Fibroblast of skin of back (primary cell): ENCODE measurements around the gene ARHGAP40. TPM values are rescaled to one million over a fixed set of nuclear protein-coding genes. Genes with fewer than 3 reads are reported as not detected.

Experiments
- DNase-seq: peaks from one replicate; pipeline ENCODE4 v3.0.0-alpha.2; 2013
- polyA plus RNA-seq, 2 experiments: library from polyadenylated mRNA; unstranded; fragments of 120-200 nt; gene quantifications; one replicate each; pipeline ENCODE4 v1.2.1, GENCODE V29; 2013; ENCODE audit not compliant: insufficient read length in 2 of 2

Gene ARHGAP40
- not detected for polyA plus RNA-seq (2013, experiment 1 of 2; ENCODE audit: insufficient read length)
- not detected for polyA plus RNA-seq (2013, experiment 2 of 2; ENCODE audit: insufficient read length)

DNA sequence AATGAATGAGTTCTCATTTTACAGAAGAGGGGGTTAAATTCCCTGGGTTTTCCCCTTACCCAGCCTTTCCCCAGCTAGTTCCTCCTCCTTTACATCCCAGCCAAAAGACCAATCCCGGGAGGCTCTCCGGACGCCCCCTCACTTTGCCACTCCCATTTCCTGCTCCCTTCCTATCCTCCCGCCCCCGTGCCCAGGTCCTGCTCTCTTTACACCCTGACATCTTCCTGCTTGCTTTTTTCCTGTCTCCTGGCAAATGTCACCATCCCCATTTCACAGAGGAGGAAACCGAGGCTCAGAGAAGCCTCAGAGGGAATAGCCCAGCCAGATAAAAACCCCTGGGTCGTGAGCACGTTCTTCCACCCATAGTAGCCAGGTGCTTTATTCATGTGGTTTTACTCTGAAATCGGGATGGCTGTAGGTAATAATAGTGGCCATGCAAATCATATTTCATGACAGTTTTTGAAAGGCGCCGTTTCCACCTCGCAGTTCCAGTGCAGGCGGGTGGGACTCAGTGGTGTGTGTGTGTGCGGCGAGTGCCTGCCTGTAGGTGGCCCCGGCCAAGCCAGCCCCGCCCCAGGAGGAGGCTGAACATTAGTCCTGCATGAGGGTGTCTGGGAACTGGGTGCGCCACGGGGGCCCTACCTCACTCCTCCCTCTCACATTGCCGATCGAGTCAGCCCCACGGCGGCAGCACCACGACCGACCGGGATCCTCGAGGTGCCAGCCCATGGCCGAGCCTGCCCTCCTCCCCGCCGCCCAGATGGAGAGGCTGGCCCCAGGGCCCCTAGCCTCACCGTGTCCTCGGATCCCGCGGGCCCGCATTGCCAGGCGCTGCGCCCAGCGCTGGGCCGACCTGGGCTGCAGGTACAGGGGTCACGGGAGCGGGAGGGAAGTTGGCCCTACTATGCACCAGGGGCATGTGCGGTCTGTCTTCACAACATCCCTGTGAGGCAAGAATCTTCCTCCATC is at the start of gene ARHGAP40:
Gene ARHGAP40, plus strand, starts transcription at position 594 of the 969 bp plus-strand sequence.
- no peak for DNase-seq

DNA sequence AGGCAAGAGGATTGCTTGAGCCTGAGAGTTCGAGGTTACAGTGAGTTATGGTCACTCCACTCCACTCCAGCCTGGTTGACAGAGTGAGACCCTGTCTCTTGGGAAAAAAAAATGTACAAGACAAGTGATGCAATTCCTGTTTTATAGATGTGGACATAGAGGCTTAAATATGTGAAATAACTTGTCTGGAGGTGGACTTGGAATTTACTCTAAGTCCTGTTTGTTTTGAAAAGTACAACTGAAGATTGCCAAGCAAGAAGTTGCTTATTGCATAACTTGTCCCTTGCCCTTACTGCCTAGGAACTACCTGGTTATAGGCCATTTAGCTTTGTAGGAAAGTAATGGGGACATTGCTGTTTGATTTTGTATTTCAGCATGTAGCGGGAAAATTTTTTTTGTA is 46.6 kb upstream of the ARHGAP40 start:
- DNase-seq, result no peak

DNA sequence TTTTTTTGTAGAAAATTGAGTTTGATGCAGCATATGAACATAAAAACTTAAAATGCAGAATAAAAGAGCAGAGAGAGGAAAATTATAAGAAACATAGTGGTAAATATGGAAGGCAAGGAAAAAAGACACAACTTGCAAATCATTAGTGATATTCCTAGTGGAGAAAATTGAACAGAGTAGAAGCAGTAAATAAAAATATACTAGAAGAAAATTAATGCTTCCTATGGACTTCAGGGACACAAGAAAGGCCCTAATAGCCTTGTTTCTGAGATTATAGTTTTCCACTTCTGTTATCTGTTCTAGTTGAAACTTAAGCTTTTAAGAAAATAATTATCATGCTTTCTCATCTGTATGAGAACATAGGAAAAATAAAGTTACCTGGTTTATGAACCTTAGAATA is 46.2 kb upstream of the ARHGAP40 start:
- no peak for DNase-seq

DNA sequence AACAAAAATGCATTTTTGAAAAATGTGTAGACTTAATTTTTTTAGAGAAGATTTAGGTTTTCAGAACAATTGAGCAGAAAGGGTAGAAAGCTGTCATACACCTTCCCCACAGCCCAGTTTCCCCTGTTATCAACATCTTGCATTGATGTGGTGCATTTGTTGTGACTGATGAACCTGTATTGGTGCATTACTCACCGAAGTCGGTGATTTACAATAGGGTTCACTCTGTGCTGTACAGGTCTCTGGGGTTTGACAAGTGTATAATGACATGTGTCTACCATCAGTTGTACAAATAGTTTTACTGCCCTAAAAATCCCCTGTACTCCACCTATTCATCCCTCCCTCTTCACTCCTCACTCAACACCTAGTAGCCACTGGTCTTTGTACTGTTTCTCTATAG is 44.4 kb upstream of the ARHGAP40 start:
- no peak for DNase-seq

DNA sequence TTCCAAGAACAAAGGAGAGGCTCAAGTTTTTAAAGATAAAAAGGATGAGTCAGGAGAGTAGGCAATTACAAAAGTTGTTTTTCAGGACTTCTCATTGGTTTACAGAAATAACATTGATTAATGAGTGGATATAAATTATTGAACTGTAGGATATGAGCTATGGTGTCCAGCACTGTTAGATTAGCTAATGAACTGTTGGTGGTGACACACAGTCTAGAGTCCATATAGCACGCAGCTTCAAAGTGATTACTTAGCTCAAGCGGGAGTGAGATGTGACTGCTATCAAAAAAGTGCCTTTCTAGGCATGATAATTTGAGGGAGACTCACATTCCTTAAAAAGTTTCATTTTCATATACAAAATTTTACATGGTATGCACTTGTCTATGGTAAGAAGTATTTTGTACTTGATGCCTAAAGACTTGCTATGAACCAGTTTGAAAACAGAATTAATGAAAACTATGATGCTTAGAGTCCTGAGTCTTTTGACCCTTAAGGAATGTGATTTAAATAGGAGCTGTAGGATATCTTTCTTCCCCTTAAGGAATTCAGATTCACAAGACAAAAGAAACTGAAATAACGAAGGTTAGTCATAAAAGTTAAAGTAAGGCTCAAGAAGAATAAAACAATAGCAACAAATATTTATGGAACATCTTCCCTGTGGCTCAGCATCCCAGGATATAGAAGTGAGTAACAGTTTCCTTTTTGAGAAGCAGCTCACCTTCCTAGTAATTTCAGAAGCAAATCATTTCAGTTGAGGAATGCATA is 42.8 kb upstream of the ARHGAP40 start:
- DNase-seq, result no peak

DNA sequence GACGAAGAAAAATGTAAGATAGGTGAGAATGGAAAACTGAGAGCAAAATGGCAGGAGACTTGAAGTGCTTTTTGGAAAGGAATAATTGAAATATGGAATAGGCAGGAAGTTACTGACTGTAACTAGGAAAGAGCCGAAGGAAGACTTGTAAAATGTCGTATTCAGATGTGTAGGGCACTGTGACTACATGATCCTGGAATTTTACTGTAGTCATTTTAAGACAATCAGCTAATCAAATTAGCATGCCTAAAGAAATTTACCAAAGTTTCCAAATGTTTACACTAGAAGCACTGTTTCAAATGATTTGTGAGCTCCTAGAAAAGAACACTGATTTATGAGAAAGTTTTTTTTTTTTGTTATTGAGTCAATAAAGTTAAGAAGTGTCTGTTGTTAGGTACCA is 41.8 kb upstream of the ARHGAP40 start:
- DNase-seq, result no peak

DNA sequence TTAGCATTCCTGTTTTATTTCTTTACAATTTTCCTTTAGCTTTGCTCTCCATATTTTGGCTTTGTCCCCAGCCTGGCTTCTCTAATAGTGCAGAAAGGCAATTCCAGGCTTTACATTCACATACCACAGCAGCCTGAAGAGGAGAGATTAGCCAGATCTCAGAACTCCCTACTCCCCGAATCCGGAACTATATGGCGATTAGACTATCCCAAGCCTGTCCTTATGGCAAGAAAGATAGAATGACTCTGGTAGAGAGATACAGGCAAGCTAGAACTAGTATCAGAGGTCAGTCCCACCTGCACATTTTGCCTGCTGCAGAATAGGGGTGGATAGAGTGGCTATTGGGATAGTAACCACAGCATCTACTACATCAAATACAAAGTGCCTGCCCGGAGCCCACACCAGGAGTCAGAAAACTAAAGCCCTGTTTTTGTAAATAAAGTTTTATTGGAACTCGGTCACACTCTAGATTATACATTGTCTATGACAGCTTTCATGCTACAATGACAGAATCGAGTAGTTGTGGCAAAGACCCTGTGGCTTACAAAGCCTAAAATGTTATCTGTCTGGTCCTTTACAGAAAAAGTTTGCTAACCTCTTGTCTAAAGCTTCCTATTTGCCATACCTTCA is 37.7 kb upstream of the ARHGAP40 start:
- no peak for DNase-seq

DNA sequence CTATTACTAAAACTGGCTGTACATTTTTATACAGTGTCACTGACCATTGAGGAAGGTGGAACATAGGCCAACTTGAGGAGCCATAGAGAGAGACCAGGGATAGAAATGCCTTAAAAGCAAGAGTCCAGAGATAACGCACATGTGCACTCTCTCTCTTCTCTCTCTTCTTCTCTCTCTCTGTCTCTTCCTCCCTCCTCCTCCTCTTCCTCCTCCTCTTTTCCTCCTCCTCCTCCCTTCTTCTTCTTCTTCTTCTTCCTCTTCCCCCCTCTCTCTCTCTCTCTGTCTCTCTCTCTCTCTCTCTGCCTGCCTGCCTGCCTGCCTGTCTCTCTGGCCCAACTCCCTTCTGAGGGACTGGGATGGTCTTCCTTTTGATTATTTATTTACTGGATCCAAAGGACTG is 36.9 kb upstream of the ARHGAP40 start:
- no peak for DNase-seq

DNA sequence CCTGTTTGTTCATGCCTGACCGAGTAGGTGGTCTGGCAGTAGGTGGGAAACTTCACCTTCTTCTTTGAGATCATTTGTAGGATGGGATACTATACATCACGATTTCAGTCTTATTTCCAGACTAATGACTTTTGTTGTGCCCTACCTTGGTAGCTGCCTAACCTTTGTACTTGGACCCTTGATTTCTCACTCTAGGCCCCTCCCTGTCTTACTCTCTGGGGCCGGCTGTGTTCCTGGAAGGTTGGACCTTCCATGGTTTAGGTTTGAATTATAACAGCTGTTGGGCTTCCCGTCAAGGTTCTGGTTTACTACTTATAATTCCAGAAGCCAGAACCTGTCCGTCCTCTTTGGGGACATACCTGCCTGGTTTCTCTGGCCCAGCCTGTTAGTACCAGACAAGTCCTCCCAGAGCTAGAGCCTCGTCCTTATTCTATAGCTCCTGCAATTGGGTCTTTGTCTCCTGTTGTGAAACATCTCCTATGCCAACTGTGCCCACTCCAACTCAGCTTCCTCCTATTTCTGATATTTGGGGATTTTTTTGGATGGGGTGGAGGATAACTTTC is 35.5 kb upstream of the ARHGAP40 start:
- DNase-seq, result no peak

DNA sequence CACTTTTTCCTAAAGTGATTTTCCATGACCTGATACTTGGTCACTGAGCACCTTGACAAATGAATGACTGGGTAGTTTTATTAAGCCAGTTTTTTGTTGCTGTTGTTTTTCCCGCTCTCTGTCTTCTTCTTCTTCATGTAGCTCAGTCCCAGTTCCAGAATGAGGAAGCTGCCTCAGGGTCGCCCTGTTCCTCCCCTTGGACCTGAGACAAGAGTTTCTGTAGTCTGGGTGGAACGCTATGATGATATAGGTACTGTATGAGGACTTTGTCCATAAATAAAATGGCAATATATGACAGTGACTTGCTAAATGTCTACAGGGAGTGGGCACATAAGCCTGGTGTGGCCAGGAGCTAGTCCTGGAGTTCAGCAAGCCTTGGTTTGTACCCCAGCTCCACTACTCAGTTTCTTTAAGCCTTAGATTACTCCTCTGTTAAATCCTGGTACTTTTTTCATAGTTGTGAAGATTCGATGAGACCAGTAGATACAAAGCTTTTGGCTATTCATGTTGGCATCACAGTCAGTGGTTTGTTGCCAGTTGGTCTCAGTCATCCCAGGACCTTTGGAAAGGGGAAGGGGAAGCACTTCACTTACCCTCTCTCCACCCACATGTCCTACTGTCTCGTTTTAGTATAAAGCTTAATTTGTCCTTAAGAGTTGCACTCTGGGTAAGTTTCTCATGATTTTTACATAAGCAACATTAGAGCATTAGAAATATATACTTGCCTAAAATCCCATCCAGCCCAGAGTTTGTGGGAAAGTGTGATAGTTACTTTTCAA is 31.7 kb upstream of the ARHGAP40 start:
- DNase-seq, result no peak

DNA sequence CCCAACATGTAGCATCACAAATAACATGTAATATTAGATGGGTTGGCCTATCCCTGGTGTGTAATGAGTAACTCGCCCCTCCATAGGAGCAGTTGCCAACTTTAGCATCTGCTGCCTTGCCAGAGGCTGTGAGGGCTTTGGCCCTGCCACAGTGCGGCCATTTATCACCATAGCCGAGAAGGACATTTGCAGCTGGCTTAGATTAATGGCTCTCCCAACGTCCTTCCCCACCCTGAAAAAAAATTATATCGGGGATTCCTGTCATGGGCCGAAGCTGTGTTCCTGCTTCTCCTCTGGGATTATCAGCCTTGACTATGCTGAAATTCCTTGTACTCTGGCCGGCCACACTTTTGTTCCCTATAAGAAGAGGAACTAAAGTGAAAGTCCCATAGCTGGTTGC is 28.2 kb upstream of the ARHGAP40 start:
- DNase-seq, result no peak

DNA sequence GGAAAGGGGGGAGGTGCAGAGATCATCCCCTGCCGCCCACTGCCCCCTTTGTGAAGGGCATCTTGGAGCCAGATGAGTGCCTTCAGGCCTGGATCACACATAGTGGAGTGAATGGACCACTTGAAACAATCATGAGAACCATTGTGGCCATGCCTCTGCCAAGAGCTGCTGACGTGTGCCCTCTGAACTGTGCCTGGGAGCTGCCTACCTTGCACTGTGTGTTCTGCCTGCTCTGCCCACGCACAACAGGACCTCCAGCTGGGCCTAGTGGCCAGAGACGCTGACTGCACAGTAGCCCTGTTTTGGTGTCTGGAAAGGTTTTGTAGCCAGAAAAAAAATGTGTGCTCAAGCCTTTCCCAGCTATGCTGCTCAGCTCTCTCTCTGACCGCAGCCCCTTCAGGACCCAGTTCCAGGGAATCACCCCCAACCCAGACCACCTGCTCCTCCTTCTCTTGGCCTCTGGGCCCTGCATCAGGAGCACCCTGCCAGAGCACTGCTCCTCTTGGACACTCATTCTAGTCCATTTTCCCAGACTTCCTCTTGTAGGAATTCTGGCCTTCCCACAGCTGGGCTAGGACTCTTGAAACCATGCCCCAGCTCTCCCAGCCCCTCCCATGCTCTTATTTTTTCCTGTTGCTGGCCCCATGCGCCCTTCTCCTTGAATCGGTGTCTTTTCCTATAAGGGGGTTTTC is 22.2 kb upstream of the ARHGAP40 start:
- no peak for DNase-seq

DNA sequence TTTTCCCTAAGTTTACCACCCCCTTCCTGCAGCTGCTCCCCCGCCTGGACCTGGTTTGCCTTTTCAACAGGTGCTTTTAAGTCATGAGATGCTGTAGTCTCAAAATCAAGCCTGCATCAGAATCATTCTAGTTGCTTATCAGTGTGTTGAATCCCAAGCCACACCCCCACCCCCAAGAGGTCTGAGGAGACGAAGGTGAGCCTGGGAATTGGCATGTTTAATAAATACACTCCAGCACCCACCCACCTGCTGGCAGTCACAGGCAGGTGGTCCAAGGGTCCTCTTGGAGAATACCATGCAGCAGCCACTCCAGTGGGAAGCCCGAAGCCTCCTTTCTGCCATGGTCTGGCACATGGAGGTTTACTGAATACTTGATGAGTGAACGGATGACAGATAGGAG is 21.7 kb upstream of the ARHGAP40 start:
- no peak for DNase-seq

DNA sequence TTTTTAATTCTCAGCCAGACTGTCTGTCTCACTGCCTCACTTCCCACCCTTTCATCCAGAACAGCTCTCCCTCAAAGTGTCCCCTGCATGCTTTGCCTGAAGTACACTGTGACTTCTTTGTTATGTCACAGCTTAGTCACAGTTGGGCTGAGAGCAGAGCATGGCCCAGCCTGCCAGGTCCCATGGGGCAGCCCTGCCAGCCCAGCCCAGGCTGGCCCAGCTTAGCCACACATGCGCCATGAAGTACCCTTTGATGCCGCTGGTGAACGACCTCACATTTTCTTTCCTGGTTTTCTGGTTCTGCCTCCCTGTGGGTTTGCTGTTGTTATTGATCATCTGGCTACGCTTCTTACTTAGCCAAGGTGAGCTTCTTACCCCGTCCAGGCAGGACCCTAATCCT is 20.6 kb upstream of the ARHGAP40 start, which contains the start of gene ADIG:
Gene ADIG, plus strand, starts transcription at position 185 of the 400 bp plus-strand sequence. Its CDS starts 54 bp downstream, at position 239.
- peak; percentile 40 for DNase-seq

DNA sequence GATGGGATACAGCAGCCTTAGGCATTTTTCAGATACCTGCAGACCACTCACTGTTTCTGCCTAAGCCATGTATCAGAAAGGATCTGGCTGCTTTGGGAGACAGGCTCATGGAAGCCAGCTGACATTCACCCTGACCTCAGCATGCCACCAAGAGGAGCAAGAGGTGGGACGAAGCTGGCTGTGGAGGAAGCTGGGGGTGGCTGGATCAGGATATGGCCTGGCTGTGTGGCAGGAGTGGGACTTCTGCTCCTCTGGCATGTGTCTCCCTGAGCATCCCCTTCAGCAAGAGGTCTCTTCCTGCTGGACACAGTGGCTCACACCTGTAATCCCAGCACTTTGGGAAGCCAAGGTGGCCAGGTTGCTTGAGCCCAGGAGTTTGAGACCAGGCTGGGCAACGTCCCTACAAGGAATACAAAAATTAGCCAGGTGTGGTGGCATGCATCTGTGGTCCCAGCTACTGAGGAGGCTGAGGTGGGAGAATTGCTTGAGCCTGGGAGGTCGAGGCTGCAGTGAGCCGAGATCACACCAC is 19.7 kb upstream of the ARHGAP40 start:
- no peak for DNase-seq

DNA sequence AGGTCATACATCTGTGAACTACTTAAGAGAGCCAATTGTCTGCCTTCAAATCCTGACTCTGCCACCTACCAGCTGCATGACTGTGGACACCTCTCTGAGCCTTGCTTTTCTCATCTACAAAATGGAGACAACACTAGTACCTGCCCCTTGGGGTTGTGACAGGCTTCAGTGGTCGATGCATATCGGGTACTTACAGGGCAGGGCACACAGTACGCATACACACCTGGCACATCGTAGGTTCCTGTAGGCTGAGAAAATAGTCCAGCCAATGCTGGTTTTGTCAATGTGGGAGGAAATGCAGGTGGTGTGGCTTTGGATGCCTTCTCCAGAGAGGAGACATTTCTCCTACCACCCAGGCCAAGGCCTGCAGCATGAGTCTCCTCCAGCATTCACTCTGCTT is 18.3 kb upstream of the ARHGAP40 start:
- no peak for DNase-seq

DNA sequence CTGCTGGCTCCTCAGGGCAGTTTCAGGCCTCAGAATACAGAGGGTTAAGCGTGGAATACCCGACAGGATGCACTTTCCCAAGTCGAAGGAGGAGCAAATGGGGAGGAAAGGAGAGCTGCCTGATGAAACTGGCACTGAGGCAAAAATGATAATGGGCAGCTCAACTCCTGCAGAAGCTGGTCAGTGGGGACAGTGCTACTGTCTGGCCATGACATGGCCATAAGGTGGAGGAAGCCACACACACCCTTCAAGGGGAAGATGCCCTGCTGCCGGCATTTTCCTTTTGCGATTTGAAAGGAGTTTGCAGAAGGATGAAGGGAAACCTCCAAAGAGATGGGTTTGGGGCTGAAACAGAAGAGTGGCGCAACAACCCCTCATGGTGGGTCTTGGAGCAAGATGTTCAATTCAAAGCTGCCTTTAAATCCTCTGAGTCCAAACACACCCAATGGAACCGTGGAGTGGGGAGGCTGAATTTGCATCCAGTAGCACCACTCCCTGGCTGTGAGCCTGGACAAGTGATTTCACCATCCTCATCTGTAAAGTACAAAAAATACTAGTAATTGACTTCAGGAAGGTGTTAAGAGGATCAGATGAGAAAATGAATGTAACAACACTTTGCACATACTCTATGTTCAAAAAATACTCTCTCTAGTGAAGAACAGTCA is 17.4 kb upstream of the ARHGAP40 start:
- DNase-seq, result no peak

DNA sequence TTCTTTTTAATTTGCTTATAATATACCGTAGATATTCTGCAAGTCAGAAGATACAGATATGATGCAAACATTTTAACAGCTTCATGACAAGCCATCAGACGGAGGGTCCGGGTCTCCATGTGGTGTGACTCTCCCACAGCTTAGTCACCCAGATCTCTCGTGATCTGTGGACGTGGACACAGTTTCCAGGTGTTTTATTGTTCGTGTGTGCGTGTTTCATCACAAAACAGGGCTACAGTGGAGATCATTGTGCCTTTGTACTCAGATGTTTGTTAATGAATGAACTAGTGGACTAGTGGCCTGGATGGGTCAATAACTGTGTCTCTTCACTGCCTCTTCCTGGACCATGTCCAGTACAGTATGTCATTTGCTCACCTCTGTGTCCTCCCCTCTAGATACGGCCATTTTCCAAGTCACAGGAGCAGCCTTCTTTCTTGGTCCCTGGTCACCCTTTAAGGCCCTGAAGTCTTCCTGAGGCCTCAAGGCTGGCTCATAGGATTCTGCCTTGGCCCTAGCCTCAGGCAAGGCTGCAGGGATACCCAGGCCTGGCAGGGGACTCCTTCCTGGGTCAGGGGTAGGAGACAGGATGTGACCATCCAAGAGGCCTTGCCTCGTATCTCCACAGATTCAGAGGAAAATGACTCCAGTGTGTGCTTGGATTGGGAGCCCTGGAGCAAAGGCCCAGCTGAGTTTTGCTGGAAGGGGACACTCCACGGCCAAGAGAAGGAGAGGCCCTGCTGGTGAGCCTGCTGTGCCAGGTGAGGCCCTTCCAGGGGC is 16.0 kb upstream of the ARHGAP40 start:
- DNase-seq, result no peak

DNA sequence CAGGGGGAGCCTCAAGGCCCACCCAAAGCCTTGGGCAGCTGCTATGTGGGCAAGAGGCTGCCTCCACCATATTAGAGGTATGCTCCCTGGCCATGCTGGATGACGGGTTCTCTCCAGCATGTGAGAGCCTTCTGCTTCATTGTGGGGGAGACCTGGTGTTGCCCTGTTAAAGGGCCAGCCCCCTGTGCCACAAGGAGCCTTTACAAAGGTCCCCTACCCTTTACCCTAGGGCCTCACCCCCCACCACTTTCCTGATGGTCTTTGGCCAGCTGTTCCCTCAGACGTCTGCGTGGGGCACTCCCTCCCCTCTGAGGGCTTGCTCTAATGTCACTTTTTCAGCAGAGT is 15.5 kb upstream of the ARHGAP40 start:
- no peak for DNase-seq

DNA sequence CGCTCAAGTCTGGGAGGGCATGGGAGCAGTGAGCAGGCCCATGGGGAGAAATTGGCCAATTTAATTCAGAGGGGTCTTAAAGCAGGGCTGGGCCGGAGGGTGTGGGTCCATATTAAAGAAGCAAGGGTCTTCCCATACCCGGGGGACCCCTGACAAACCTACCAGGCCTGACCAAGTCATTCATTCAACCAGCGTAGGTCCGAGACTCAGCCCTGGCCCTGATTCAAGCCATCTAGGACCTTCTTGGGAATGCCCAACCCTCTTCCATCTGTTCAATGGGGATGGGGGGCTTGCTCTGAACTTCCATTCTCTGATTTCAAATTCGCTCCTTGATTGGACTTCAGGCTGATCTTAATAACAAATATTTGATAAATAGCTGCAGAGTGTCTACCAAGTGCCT is 13.3 kb upstream of the ARHGAP40 start:
- no peak for DNase-seq
